K562 (cell line): ENCODE measurements around the gene ELF3. TPM values are rescaled to one million over a fixed set of nuclear protein-coding genes. Genes with fewer than 3 reads are reported as not detected.

Source experiments
- ATAC-seq: fragments of 200-7000 bp; cut with Tn5 transposase; 3 replicates; pipeline ENCODE4 v1.9.1; 2020; ENCODE audit warnings: moderate library complexity
- BruUV-seq: library from RNA; stranded (reverse); fragments of 400-500 nt; replicated peaks from 2 replicates; lab custom pipeline; 2021; lab: Mats Ljungman, UMichigan
- CTCF ChIA-PET: fragments of 300-600 bp; formaldehyde crosslinking; extraction: SDS; loops from one replicate; lab custom pipeline; 2021; ENCODE audit warnings: low intra/inter-chr PET ratio; lab: Yijun Ruan, JAX
- POLR2A ChIA-PET: fragments of 300-600, 350-650 bp; sonication (Branson Sonifier 250); formaldehyde crosslinking; extraction: SDS; loops from one replicate; lab custom pipeline; 2021; ENCODE audit warnings: antibody characterized with exemption, inconsistent platforms; lab: Yijun Ruan, JAX
- DNase-seq, 4 experiments: peaks; one replicate each; pipeline versions ENCODE4 v3.0.0 to v3.0.0-alpha.2; 2011 to 2018; ENCODE audit warnings: low spot score in 3 of 4, mixed read lengths in 3 of 4; ENCODE audit errors: extremely low read depth in 1 of 4
- FAIRE-seq: peaks from 2 replicates; lab custom pipeline; 2011; peaks lifted over from hg19 to GRCh38; lab: Jason Lieb, UNC
- H2AFZ ChIP-seq: 2 replicates; pipeline ENCODE4 v1.6.0; 2011; ENCODE audit warnings: low read depth, low read length, control low read depth, inconsistent platforms
- H3K27ac ChIP-seq: fragments of 200-600 bp; 3 replicates; pipeline ENCODE4 v1.8.0; 2011; ENCODE audit warnings: low read depth, mild to moderate bottlenecking, control low read depth, inconsistent platforms, low read length, moderate library complexity, mixed read lengths; ENCODE audit errors: extremely low read depth
- H3K27me3 ChIP-seq, 2 experiments: fragments of 300-600 bp in 1 of 2; 2 replicates in 1 of 2; 3 replicates in 1 of 2; pipeline versions ENCODE4 v1.6.0 to v1.8.0; 2011; ENCODE audit warnings: inconsistent platforms in 2 of 2, low read length in 2 of 2, mild to moderate bottlenecking in 1 of 2, mixed read lengths in 1 of 2, moderate library complexity in 1 of 2; ENCODE audit not compliant: control insufficient read depth in 2 of 2, insufficient read depth in 2 of 2
- H3K36me3 ChIP-seq: fragments of 300-600 bp; 3 replicates; pipeline ENCODE4 v1.8.0; 2011; ENCODE audit warnings: mild to moderate bottlenecking, low read length, inconsistent platforms; ENCODE audit not compliant: control insufficient read depth, insufficient read depth
- H3K4me1 ChIP-seq, 2 experiments: fragments of 200-600 bp in 1 of 2; replicated peaks in 1 of 2; 2 replicates in 1 of 2; 3 replicates in 1 of 2; pipeline versions ENCODE4 v1.5.1 to v1.8.0; 2011; ENCODE audit warnings: inconsistent platforms in 2 of 2, low read length in 2 of 2, mild to moderate bottlenecking in 1 of 2, mixed read lengths in 1 of 2, moderate library complexity in 1 of 2; ENCODE audit not compliant: control insufficient read depth in 2 of 2, insufficient read depth in 2 of 2
- H3K4me2 ChIP-seq: 2 replicates; pipeline ENCODE4 v1.6.1; 2011; ENCODE audit warnings: low read length, control low read depth, inconsistent platforms, mixed read lengths; ENCODE audit not compliant: insufficient read depth
- H3K4me3 ChIP-seq: fragments of 200-600 bp; sonication (generic), shearing (Covaris generic); 2 replicates; pipeline ENCODE4 v1.5.1; 2016; ENCODE audit warnings: control low read depth, inconsistent platforms
- H3K79me2 ChIP-seq: fragments of 200-600 bp; 3 replicates; pipeline ENCODE4 v1.8.0; 2011; ENCODE audit warnings: low read length, inconsistent platforms; ENCODE audit not compliant: control insufficient read depth, insufficient read depth
- H3K9ac ChIP-seq, 2 experiments: 2 replicates each; pipeline versions ENCODE4 v1.6.0 to v1.6.1; 2011; ENCODE audit warnings: low read depth in 2 of 2, low read length in 2 of 2, control low read depth in 1 of 2, inconsistent platforms in 1 of 2, mild to moderate bottlenecking in 1 of 2, mixed read lengths in 1 of 2; ENCODE audit not compliant: insufficient read depth in 1 of 2
- H3K9me1 ChIP-seq: one replicate; pipeline ENCODE4 v1.6.0; 2011; ENCODE audit warnings: inconsistent platforms, mild to moderate bottlenecking, low read length, moderate library complexity; ENCODE audit not compliant: control insufficient read depth, insufficient read depth
- H3K9me3 ChIP-seq: replicated peaks from 2 replicates; pipeline ENCODE4 v1.5.1; 2011; ENCODE audit warnings: low read depth, low read length, inconsistent platforms; ENCODE audit not compliant: control insufficient read depth, insufficient read depth
- H4K20me1 ChIP-seq: replicated peaks from 2 replicates; pipeline ENCODE4 v1.6.1; 2011; ENCODE audit warnings: low read length, inconsistent platforms, mixed read lengths; ENCODE audit not compliant: control insufficient read depth, insufficient read depth
- CBFA2T2 ChIP-seq: fragments of 450-650 bp; conservative IDR thresholded peaks from 2 replicates; pipeline ENCODE4 v1.6.1; 2017; ENCODE audit warnings: mild to moderate bottlenecking
- PURB ChIP-seq: sonication (generic); formaldehyde crosslinking; IDR thresholded peaks from 2 replicates; pipeline ENCODE4 v1.9.0; 2021; ENCODE audit warnings: low read depth, mild to moderate bottlenecking, missing genetic modification reagents
- RBFOX2 ChIP-seq: fragments of 200-400 bp; formaldehyde crosslinking; IDR thresholded peaks from 2 replicates; pipeline ENCODE4 v1.6.1; 2017; ENCODE audit warnings: low read depth, mild to moderate bottlenecking, low read length, moderate library complexity
- RBM34 ChIP-seq: fragments of 200-400 bp; formaldehyde crosslinking; IDR thresholded peaks from 2 replicates; pipeline ENCODE4 v1.6.1; 2018; ENCODE audit warnings: low read length, borderline replicate concordance; ENCODE audit not compliant: insufficient read depth
- SAFB2 ChIP-seq: fragments of 200-400 bp; formaldehyde crosslinking; IDR thresholded peaks from 2 replicates; pipeline ENCODE4 v1.6.1; 2018; ENCODE audit warnings: borderline replicate concordance, low read length, low read depth, moderate library complexity; ENCODE audit not compliant: severe bottlenecking
- SMAD2 ChIP-seq: fragments of 150-350 bp; IDR thresholded peaks from 2 replicates; pipeline ENCODE4 v1.6.1; 2014; ENCODE audit warnings: low read depth, mild to moderate bottlenecking, low read length
- SRSF9 ChIP-seq: fragments of 200-400 bp; formaldehyde crosslinking; IDR thresholded peaks from 2 replicates; pipeline ENCODE4 v1.6.1; 2017; ENCODE audit warnings: low read depth, low read length, borderline replicate concordance
- TGIF2 ChIP-seq: sonication (generic); formaldehyde crosslinking; IDR thresholded peaks from 2 replicates; pipeline ENCODE4 v1.8.1; 2022; ENCODE audit warnings: mild to moderate bottlenecking, missing genetic modification reagents, moderate library complexity
- XRCC3 ChIP-seq: fragments of 450-650 bp; IDR thresholded peaks from 2 replicates; pipeline ENCODE4 v1.6.1; 2017; ENCODE audit warnings: mild to moderate bottlenecking, moderate library complexity
- ZBTB1 ChIP-seq: sonication (generic); formaldehyde crosslinking; IDR thresholded peaks from 2 replicates; pipeline ENCODE4 v1.8.1; 2023; ENCODE audit warnings: missing genetic modification reagents, low read depth, mild to moderate bottlenecking, borderline replicate concordance
- ZFP1 ChIP-seq: fragments of 450-650 bp; formaldehyde crosslinking; IDR thresholded peaks from 2 replicates; pipeline ENCODE4 v1.4.0; 2020; ENCODE audit warnings: mild to moderate bottlenecking, mixed read lengths
- ZNF3 ChIP-seq: fragments of 250-450 bp; sonication (Bioruptor Pico); IDR thresholded peaks from 2 replicates; pipeline ENCODE4 v1.5.0; 2021; ENCODE audit warnings: mild to moderate bottlenecking, moderate library complexity
- WGBS: fragments of 100-300 bp; shearing (Covaris generic); methylation state at CpG from one replicate; pipeline ENCODE4 v1.1.6; 2016; ENCODE audit warnings: low coverage, mixed read lengths; ENCODE audit not compliant: insufficient coverage; ENCODE audit errors: missing lambda C conversion rate; 5-methylcytosine and 5-hydroxymethylcytosine counted together
- in situ Hi-C: fragments of 300-500 bp; cut with MboI; formaldehyde crosslinking; loops from 4 replicates; pipeline ENCODE4 v1.15.0; 2018; ENCODE audit warnings: inconsistent platforms, mixed read lengths
- intact Hi-C: fragments of 100-400 bp; cut with micrococcal nuclease; formaldehyde crosslinking; loops from 2 replicates; pipeline ENCODE4 v1.14.2; 2022
- polyA plus RNA-seq, 8 experiments: library from polyadenylated mRNA; depleted of rRNA in 4 of 8; stranded (reverse) in 5 of 8; unstranded in 3 of 8; fragments of >200 nt; fragmentation: Nextera tagmentation in 2 of 8; fragmentation: Illumina TruSeq in 1 of 8; extraction: Ambion mirVana in 2 of 8; extraction: Trizol in 1 of 8; gene quantifications; 2 replicates each; pipeline versions ENCODE4 v1.2.1 to v1.2.3, GENCODE V29; 2011 to 2014; ENCODE audit warnings: inconsistent platforms in 1 of 8, missing spikeins in 1 of 8
- total RNA-seq, 7 experiments: library from RNA; depleted of rRNA in 6 of 7; stranded (reverse); fragments of >200 nt in 6 of 7; fragmentation: Illumina TruSeq in 2 of 7; extraction: Trizol in 2 of 7; gene quantifications; 2 replicates each; pipeline versions ENCODE4 v1.2.1 to v1.2.3, GENCODE V29; 2011 to 2021; ENCODE audit warnings: low replicate concordance in 1 of 7
- TF ChIP-seq, protein P1 (sequence below): fragments of 250-450 bp; sonication (Bioruptor Pico); IDR thresholded peaks from 2 replicates; pipeline ENCODE4 v1.4.0; 2020; ENCODE audit warnings: mild to moderate bottlenecking, moderate library complexity
- TF ChIP-seq, protein P2 (sequence below): fragments of 450-650 bp; IDR thresholded peaks from 2 replicates; pipeline ENCODE4 v1.6.1; 2016; ENCODE audit warnings: mild to moderate bottlenecking

ELF3 gene
- total and polyA plus RNA-seq, 9 of the 15 experiments (the other 6 are each of a cell fraction or from before 2014, with no cell fraction given) = 0.03 to 1.2 (median 0.07) TPM; not detected in 4

DNA sequence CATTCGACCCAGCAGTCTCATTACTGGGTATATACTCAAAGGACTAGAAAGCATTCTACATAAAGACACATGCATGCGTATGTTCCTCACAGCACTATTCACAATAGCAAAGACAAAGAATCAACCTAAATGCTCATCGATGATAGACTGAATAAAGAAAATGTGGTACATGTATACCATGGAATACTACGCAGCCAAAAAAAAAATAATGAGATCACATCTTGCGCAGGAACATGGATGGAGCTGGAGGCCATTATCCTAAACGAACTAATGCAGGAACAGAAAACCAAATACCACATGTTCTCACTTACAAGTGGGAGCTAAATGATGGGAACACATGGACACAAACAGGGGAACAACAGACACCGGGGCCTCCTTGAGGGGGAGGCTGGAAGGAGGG lies 43.7 kb downstream of the ELF3 start:
- no peak for FAIRE-seq
- 31% methylated on average over 7 of the region's 7 CpGs for WGBS
- TF ChIP-seq ZFP1 (CRISPR knock-in tag) = no peak
- TF ChIP-seq SAFB2 = no peak
- no peak for TF ChIP-seq SRSF9
- no peak for TF ChIP-seq CBFA2T2
- no peak for TF ChIP-seq RBFOX2
- TF ChIP-seq XRCC3 = no peak
- TF ChIP-seq RBM34 = no peak
- TF ChIP-seq, protein P1, sequence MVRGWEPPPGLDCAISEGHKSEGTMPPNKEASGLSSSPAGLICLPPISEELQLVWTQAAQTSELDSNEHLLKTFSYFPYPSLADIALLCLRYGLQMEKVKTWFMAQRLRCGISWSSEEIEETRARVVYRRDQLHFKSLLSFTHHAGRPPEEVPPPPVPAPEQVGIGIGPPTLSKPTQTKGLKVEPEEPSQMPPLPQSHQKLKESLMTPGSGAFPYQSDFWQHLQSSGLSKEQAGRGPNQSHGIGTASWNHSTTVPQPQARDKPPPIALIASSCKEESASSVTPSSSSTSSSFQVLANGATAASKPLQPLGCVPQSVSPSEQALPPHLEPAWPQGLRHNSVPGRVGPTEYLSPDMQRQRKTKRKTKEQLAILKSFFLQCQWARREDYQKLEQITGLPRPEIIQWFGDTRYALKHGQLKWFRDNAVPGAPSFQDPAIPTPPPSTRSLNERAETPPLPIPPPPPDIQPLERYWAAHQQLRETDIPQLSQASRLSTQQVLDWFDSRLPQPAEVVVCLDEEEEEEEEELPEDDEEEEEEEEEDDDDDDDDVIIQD (CRISPR knock-in tag) = no peak
- no peak for TF ChIP-seq TGIF2 (CRISPR knock-in tag)
- TF ChIP-seq, protein P2, sequence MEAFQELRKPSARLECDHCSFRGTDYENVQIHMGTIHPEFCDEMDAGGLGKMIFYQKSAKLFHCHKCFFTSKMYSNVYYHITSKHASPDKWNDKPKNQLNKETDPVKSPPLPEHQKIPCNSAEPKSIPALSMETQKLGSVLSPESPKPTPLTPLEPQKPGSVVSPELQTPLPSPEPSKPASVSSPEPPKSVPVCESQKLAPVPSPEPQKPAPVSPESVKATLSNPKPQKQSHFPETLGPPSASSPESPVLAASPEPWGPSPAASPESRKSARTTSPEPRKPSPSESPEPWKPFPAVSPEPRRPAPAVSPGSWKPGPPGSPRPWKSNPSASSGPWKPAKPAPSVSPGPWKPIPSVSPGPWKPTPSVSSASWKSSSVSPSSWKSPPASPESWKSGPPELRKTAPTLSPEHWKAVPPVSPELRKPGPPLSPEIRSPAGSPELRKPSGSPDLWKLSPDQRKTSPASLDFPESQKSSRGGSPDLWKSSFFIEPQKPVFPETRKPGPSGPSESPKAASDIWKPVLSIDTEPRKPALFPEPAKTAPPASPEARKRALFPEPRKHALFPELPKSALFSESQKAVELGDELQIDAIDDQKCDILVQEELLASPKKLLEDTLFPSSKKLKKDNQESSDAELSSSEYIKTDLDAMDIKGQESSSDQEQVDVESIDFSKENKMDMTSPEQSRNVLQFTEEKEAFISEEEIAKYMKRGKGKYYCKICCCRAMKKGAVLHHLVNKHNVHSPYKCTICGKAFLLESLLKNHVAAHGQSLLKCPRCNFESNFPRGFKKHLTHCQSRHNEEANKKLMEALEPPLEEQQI = no peak
- no peak for TF ChIP-seq SMAD2
- no peak for TF ChIP-seq PURB (CRISPR knock-in tag)
- no peak for TF ChIP-seq ZNF3 (CRISPR knock-in tag)
- TF ChIP-seq ZBTB1 (CRISPR knock-in tag) = no peak
- ATAC-seq = no peak
- BruUV-seq = no TSS peak
- H2AFZ ChIP-seq = no peak overlapping the region
- no peaks in the 10 kb centered on the region for H3K36me3 ChIP-seq
- H3K4me1 ChIP-seq = peaks cover 5 to 7% of the 10 kb centered on the region in 2 experiments; a peak in 4 of 5 replicates
- ChIA-PET POLR2A (interaction anchor here (0.7 kb wide), 1 partner anchor 13 kb away, joined by 3 read pairs; no protein-coding TSS in a partner anchor), CTCF (no interaction called here)
- DNase-seq = no peak
- no peak overlapping the region for H3K4me2 ChIP-seq
- no peaks in the 10 kb centered on the region for H3K79me2 ChIP-seq
- no peaks in the 10 kb centered on the region for H4K20me1 ChIP-seq
- peaks cover 3% of the 10 kb centered on the region for H3K9me1 ChIP-seq
- no peak overlapping the region for H3K27ac ChIP-seq
- H3K9ac ChIP-seq = no peak overlapping the region
- intact Hi-C loops (no loop called here), in situ Hi-C loops (no loop called here)
- H3K27me3 ChIP-seq = peaks cover 4 to 32% of the 10 kb centered on the region in 2 experiments
- no peaks in the 10 kb centered on the region for H3K9me3 ChIP-seq
- no peak overlapping the region for H3K4me3 ChIP-seq
